HG03342 (cell line): ENCODE data around the gene SUV39H2.
"Not testable (repeated sequence)": the region's sequence is repeated elsewhere in the genome, so short reads cannot be mapped to it uniquely, and the experiment has no call there.

ENCODE experiments used
- ATAC-seq: cut with Tn5 transposase; IDR thresholded peaks from one replicate; pipeline ENCODE4 v1.9.1; 2021; ENCODE audit warnings: mild to moderate bottlenecking, moderate library complexity; ENCODE audit not compliant: unreplicated experiment

SUV39H2 gene

GRCh38 chr10:14926722-14927416 lies 48.2 kb downstream of the SUV39H2 start:
- peak; percentile 97 for ATAC-seq

GRCh38 chr10:14930610-14931009 lies 51.9 kb downstream of the SUV39H2 start:
- no peak for ATAC-seq

- no peak for ATAC-seq
These were observed 57.9 kb downstream of the SUV39H2 start for GRCh38 chr10:14936584-14936983.

GRCh38 chr10:14938971-14939370 lies 60.3 kb downstream of the SUV39H2 start:
- ATAC-seq: not testable (repeated sequence)

GRCh38 chr10:14942147-14942949 lies 63.7 kb downstream of the SUV39H2 start:
- ATAC-seq: peak; percentile 84

- ATAC-seq: not testable (repeated sequence)
These were observed 64.3 kb downstream of the SUV39H2 start for GRCh38 chr10:14942950-14943338.

GRCh38 chr10:14945108-14945507 lies 66.4 kb downstream of the SUV39H2 start:
- no peak for ATAC-seq

GRCh38 chr10:14947268-14947667 lies 68.6 kb downstream of the SUV39H2 start:
- no peak for ATAC-seq

- no peak for ATAC-seq
These were observed 70.6 kb downstream of the SUV39H2 start for GRCh38 chr10:14949291-14949690.

GRCh38 chr10:14952851-14953423 lies 74.3 kb downstream of the SUV39H2 start:
- ATAC-seq: no peak

- peak; percentile 35 for ATAC-seq
These were observed 74.8 kb downstream of the SUV39H2 start for GRCh38 chr10:14953424-14954000.
